Occipital lobe (tissue), 2 donors: ENCODE results near the gene METTL25B. TPM values are rescaled to one million over a fixed set of nuclear protein-coding genes. Genes with fewer than 3 reads are reported as not detected.

Experiments used
- DNase-seq: peaks from one replicate; lab custom pipeline; 2025; lab: John Stamatoyannopoulos, UW
- total RNA-seq: library from RNA; depleted of rRNA; stranded (reverse); fragments of >200 nt; gene quantifications from one replicate; pipeline ENCODE4 v1.2.3, GENCODE V29; 2014

Gene METTL25B
- total RNA-seq, 1 donor from 2014 or later, result 9.2 TPM

GRCh38 chr1:156767101-156767878, 39.0 kb downstream of the METTL25B start, which contains the start of gene PRCC:
Gene PRCC (plus strand): TSS chr1:156767535. CDS start chr1:156767772, 237 bp downstream.
- peak; percentile 100 for DNase-seq

GRCh38 chr1:156767879-156768604, 39.8 kb downstream of the METTL25B start:
- DNase-seq, result no peak

GRCh38 chr1:156768610-156769295, 40.5 kb downstream of the METTL25B start:
- no peak for DNase-seq

GRCh38 chr1:156772222-156772621, 44.0 kb downstream of the METTL25B start:
- DNase-seq, result no peak

- no peak for DNase-seq
Observed at GRCh38 chr1:156772728-156773497, 44.6 kb downstream of the METTL25B start.

GRCh38 chr1:156773607-156774006, 45.3 kb downstream of the METTL25B start:
- no peak for DNase-seq

- DNase-seq, result no peak
Observed at GRCh38 chr1:156775799-156776198, 47.5 kb downstream of the METTL25B start.

GRCh38 chr1:156776942-156777341, 48.7 kb downstream of the METTL25B start:
- DNase-seq, result no peak

- DNase-seq, result no peak
Observed at GRCh38 chr1:156777573-156777972, 49.3 kb downstream of the METTL25B start.

GRCh38 chr1:156781585-156782186, 53.4 kb downstream of the METTL25B start:
- no peak for DNase-seq

GRCh38 chr1:156785458-156785857, 57.2 kb downstream of the METTL25B start:
- DNase-seq, result no peak

Other genes with a start within 250 kb of the METTL25B start
- gene MEF2D, start 227.7 kb upstream of the METTL25B start, total RNA-seq, result 3.7 TPM
- 1.1 TPM for gene IQGAP3, start 155.9 kb upstream of the METTL25B start, total RNA-seq
- gene TTC24, start 148.7 kb upstream of the METTL25B start, total RNA-seq, result not detected
- 26.5 TPM for gene NAXE, start 136.7 kb upstream of the METTL25B start, total RNA-seq
- gene GPATCH4, start 127.0 kb upstream of the METTL25B start, total RNA-seq, result 10.3 TPM
- not detected for gene HAPLN2, start 109.1 kb upstream of the METTL25B start, total RNA-seq
- gene BCAN, start 86.4 kb upstream of the METTL25B start, total RNA-seq, result 95.8 TPM
- gene NES, start 51.1 kb upstream of the METTL25B start, total RNA-seq, result 24.0 TPM
- gene CRABP2, start 22.9 kb upstream of the METTL25B start, total RNA-seq, result 3.1 TPM
- gene ISG20L2, start 297 bp downstream of the METTL25B start, total RNA-seq, result 6.2 TPM
- gene MRPL24, start 12.6 kb downstream of the METTL25B start, total RNA-seq, result 10.6 TPM
- 61.6 TPM for gene HDGF, start 23.2 kb downstream of the METTL25B start, total RNA-seq
- gene PRCC, start 39.1 kb downstream of the METTL25B start, total RNA-seq, result 16.2 TPM
- not detected for gene SH2D2A, start 88.4 kb downstream of the METTL25B start, total RNA-seq
- 0.31 TPM for gene INSRR, start 130.6 kb downstream of the METTL25B start, total RNA-seq
- gene NTRK1, start 132.4 kb downstream of the METTL25B start, total RNA-seq, result not detected
- 0.31 TPM for gene PEAR1, start 165.2 kb downstream of the METTL25B start, total RNA-seq
- 0.16 TPM for gene LRRC71, start 192.2 kb downstream of the METTL25B start, total RNA-seq